Caco-2 (cell line): ENCODE measurements around the gene SPTBN1. TPM values are rescaled to one million over a fixed set of nuclear protein-coding genes. Genes with fewer than 3 reads are reported as not detected.

Source experiments
- BruUV-seq: library from RNA; stranded (reverse); fragments of 400-500 nt; replicated peaks from 2 replicates; lab custom pipeline; 2021; lab: Mats Ljungman, UMichigan
- CTCF ChIA-PET: fragments of 300-600 bp; sonication (Branson Sonifier 250); formaldehyde crosslinking; loops from one replicate; lab custom pipeline; 2022; ENCODE audit warnings: antibody characterized with exemption; lab: Charles Lee
- POLR2A ChIA-PET: fragments of 300-600 bp; sonication (Branson Sonifier 250); formaldehyde crosslinking; loops from one replicate; lab custom pipeline; 2022; ENCODE audit warnings: antibody characterized with exemption; lab: Charles Lee
- DNase-seq, 2 experiments: peaks; one replicate each; pipeline versions ENCODE4 v3.0.0 to v3.0.0-alpha.2; 2020 to 2022
- H3K27me3 ChIP-seq: replicated peaks from 2 replicates; pipeline ENCODE4 v1.6.0; 2011; ENCODE audit warnings: low read length; ENCODE audit not compliant: control insufficient read depth, insufficient read depth
- H3K36me3 ChIP-seq: 2 replicates; pipeline ENCODE4 v1.5.1; 2011; ENCODE audit warnings: low read length; ENCODE audit not compliant: control insufficient read depth, insufficient read depth
- H3K4me1 ChIP-seq: fragments of 250-450 bp; sonication (Bioruptor Pico); 2 replicates; pipeline ENCODE4 v1.5.1; 2020; ENCODE audit warnings: mild to moderate bottlenecking
- H3K4me3 ChIP-seq: 2 replicates; pipeline ENCODE4 v1.5.1; 2011; ENCODE audit warnings: low read depth, mild to moderate bottlenecking, control low read depth, low read length
- H3K9me3 ChIP-seq: fragments of 250-450 bp; sonication (Bioruptor Pico); 2 replicates; pipeline ENCODE4 v1.5.1; 2020; ENCODE audit warnings: mild to moderate bottlenecking, moderate library complexity
- H3K27ac Mint-ChIP-seq: one replicate; pipeline ENCODE4 v1.8.0; 2022; ENCODE audit warnings: mixed read lengths; ENCODE audit not compliant: unreplicated experiment
- H3K27me3 Mint-ChIP-seq: one replicate; pipeline ENCODE4 v1.8.0; 2022; ENCODE audit warnings: mixed read lengths; ENCODE audit not compliant: insufficient read depth, unreplicated experiment
- H3K36me3 Mint-ChIP-seq: one replicate; pipeline ENCODE4 v1.8.0; 2022; ENCODE audit warnings: mild to moderate bottlenecking, mixed read lengths; ENCODE audit not compliant: insufficient read depth, unreplicated experiment
- H3K4me1 Mint-ChIP-seq: one replicate; pipeline ENCODE4 v1.8.0; 2022; ENCODE audit warnings: low read depth, mixed read lengths; ENCODE audit not compliant: unreplicated experiment
- H3K4me3 Mint-ChIP-seq: one replicate; pipeline ENCODE4 v1.8.0; 2022; ENCODE audit warnings: mild to moderate bottlenecking, moderate library complexity, mixed read lengths; ENCODE audit not compliant: unreplicated experiment
- H3K9me3 Mint-ChIP-seq: one replicate; pipeline ENCODE4 v1.8.0; 2022; ENCODE audit warnings: mixed read lengths; ENCODE audit not compliant: unreplicated experiment
- intact Hi-C: fragments of 100-400 bp; cut with micrococcal nuclease; formaldehyde crosslinking; loops from one replicate; pipeline ENCODE4 v1.10.0; 2022; ENCODE audit not compliant: unreplicated experiment
- total RNA-seq: library from RNA; stranded (reverse); gene quantifications from 2 replicates; pipeline ENCODE4 v1.2.3, GENCODE V29; 2022
- TF ChIP-seq, protein P1 (sequence below), 2 experiments: fragments of 200-600 bp in 1 of 2; IDR thresholded peaks; 1 replicate in 1 of 2; 2 replicates in 1 of 2; pipeline versions ENCODE4 v1.5.1 to v1.8.0; 2011 to 2022; ENCODE audit warnings: antibody characterized with exemption in 1 of 2, control low read depth in 1 of 2, inconsistent platforms in 1 of 2, low read depth in 1 of 2, low read length in 1 of 2, mild to moderate bottlenecking in 1 of 2, moderate library complexity in 1 of 2; ENCODE audit not compliant: insufficient read depth in 1 of 2, severe bottlenecking in 1 of 2, unreplicated experiment in 1 of 2

The SPTBN1 gene
- total RNA-seq, 1 experiment from 2014 or later, result 361 TPM

DNA sequence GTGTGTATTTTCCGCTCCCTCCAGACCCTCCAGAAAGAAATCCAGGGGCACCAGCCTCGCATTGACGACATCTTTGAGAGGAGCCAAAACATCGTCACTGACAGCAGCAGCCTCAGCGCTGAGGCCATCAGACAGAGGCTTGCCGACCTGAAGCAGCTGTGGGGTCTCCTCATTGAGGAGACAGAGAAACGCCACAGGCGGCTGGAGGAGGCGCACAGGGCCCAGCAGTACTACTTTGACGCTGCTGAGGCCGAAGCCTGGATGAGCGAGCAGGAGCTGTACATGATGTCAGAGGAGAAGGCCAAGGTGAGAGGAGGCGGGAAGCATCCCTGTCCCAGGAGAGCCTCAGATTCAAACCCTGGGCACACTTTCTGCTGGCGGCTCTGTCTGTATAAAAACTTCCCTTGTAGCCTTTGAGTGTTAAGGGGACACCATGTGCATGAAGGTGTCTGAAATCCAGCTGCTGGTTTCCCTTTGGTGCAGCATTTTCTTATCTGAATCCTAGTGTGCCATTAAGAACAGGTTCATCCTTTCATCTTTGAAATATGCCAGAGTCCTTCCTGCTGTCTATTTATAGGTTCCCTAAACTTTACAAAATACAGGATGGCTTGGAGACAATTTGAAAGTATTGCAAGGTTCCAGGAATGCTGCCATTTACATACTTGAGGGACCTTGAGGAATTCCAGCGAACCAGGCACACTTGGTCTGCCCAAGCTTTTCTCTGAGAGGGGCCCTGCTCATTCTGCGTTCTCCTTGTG is 190.2 kb downstream of the SPTBN1 start:
- H3K4me3 Mint-ChIP-seq, result no peak overlapping the region

DNA sequence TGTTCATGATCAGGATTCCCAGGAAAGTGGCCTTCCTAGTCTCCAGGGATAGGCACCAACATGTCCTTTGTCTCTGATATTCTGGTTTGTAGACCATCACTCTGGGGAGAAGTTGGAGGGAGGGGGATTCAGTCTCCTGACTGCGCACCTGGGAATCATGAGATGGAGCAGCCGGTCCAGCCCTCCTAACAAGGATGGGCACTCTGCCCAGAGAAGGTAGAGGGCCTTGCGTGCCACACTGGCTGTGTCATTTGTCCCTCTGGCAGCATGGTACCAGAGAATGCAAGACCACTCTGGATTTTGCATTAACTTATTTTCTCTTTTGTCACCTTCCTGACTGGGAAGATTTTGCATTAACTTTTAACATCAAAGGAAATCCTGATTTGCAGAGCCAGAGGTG is 192.1 kb downstream of the SPTBN1 start:
- Histone ChIP-seq H3K9me3 (no peaks in the 10 kb centered on the region), H3K4me3 (no peak overlapping the region), H3K36me3 (peaks cover 16% of the 10 kb centered on the region), H3K4me1 (no peaks in the 10 kb centered on the region), H3K27me3 (no peaks in the 10 kb centered on the region)
- intact Hi-C loops, result no loop called here
- Mint-ChIP-seq H3K4me3 (no peak overlapping the region), H3K27me3 (no peaks in the 10 kb centered on the region), H3K9me3 (no peaks in the 10 kb centered on the region), H3K27ac (no peak overlapping the region), H3K36me3 (peaks cover 99% of the 10 kb centered on the region), H3K4me1 (no peaks in the 10 kb centered on the region)
- CTCF ChIA-PET, result no interaction called here
- no peak for DNase-seq
- no TSS peak for BruUV-seq
- POLR2A ChIA-PET, result no interaction called here
- TF ChIP-seq, protein P1, sequence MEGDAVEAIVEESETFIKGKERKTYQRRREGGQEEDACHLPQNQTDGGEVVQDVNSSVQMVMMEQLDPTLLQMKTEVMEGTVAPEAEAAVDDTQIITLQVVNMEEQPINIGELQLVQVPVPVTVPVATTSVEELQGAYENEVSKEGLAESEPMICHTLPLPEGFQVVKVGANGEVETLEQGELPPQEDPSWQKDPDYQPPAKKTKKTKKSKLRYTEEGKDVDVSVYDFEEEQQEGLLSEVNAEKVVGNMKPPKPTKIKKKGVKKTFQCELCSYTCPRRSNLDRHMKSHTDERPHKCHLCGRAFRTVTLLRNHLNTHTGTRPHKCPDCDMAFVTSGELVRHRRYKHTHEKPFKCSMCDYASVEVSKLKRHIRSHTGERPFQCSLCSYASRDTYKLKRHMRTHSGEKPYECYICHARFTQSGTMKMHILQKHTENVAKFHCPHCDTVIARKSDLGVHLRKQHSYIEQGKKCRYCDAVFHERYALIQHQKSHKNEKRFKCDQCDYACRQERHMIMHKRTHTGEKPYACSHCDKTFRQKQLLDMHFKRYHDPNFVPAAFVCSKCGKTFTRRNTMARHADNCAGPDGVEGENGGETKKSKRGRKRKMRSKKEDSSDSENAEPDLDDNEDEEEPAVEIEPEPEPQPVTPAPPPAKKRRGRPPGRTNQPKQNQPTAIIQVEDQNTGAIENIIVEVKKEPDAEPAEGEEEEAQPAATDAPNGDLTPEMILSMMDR (IDR thresholded peaks at IDR 0.05; ENCODE audit: insufficient read depth in 1 of 2, low read depth in 1 of 2, low read length in 1 of 2, severe bottlenecking in 1 of 2, unreplicated experiment in 1 of 2), result no peak

More for the DNA sequence above, 190.2 kb downstream of the SPTBN1 start:
- Mint-ChIP-seq H3K4me1 (peaks cover 11% of the 10 kb centered on the region), H3K27ac (peak overlapping the region; percentile 57), H3K36me3 (peaks cover 99% of the 10 kb centered on the region), H3K27me3 (no peaks in the 10 kb centered on the region), H3K9me3 (no peaks in the 10 kb centered on the region)
- TF ChIP-seq, protein P1 (IDR thresholded peaks at IDR 0.05; ENCODE audit: insufficient read depth in 1 of 2, low read depth in 1 of 2, low read length in 1 of 2, severe bottlenecking in 1 of 2, unreplicated experiment in 1 of 2), result no peak
- POLR2A ChIA-PET, result no interaction called here
- Histone ChIP-seq H3K27me3 (no peaks in the 10 kb centered on the region), H3K4me1 (no peaks in the 10 kb centered on the region), H3K36me3 (peaks cover 16% of the 10 kb centered on the region), H3K9me3 (no peaks in the 10 kb centered on the region), H3K4me3 (no peak overlapping the region)
- DNase-seq, result no peak
- BruUV-seq, result no TSS peak
- intact Hi-C loops, result no loop called here
- CTCF ChIA-PET, result interaction anchor here (1.0 kb wide), 1 partner anchor 12 kb away, joined by 3 read pairs; no protein-coding TSS in a partner anchor

DNA sequence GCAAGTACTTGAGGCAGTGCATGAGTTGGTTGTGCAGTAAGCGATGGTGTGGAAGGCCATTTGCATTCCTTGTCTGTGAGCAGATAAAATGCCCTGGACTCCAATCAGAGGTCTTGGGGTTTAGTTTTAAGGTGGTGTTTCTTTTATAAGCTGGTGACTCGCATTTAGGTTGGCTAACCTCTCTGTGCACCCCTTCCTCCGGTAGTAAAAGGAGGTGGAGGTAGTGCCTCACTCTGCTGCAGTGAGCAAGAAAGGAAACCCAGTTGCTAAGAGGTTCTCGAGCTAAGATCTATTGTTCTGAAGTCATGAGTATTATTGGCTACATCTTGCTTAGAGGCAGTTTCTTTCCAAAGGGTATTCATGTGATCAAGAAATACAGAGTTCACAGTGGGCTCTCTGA is 193.1 kb downstream of the SPTBN1 start:
- H3K9me3 Mint-ChIP-seq, result no peaks in the 10 kb centered on the region
- TF ChIP-seq, protein P1 (IDR thresholded peaks at IDR 0.05; ENCODE audit: insufficient read depth in 1 of 2, low read depth in 1 of 2, low read length in 1 of 2, severe bottlenecking in 1 of 2, unreplicated experiment in 1 of 2), result no peak
- POLR2A ChIA-PET, result no interaction called here
- H3K27me3 ChIP-seq, result no peaks in the 10 kb centered on the region
- H3K9me3 ChIP-seq, result no peaks in the 10 kb centered on the region
- intact Hi-C loops, result no loop called here
- no peaks in the 10 kb centered on the region for H3K4me1 Mint-ChIP-seq
- peak overlapping the region; percentile 4 for H3K27ac Mint-ChIP-seq
- H3K4me1 ChIP-seq, result no peaks in the 10 kb centered on the region
- no peak for DNase-seq
- CTCF ChIA-PET, result no interaction called here
- H3K4me3 ChIP-seq, result no peak overlapping the region
- no peak overlapping the region for H3K4me3 Mint-ChIP-seq
- BruUV-seq, result no TSS peak
- H3K27me3 Mint-ChIP-seq, result no peaks in the 10 kb centered on the region
- peaks cover 99% of the 10 kb centered on the region for H3K36me3 Mint-ChIP-seq
- peaks cover 18% of the 10 kb centered on the region for H3K36me3 ChIP-seq
